ENCODE results near the gene SORL1-AS1.

Gene SORL1-AS1

GRCh38 chr11:121452609-121453150, at the start of gene SORL1-AS1:
Gene SORL1-AS1 (minus strand): TSS chr11:121452967.
- Mint-ChIP-seq H3K27me3 (ENCODE audit: unreplicated experiment) (peaks cover 4% of the 10 kb centered on the region), H3K36me3 (ENCODE audit: unreplicated experiment) (no peaks in the 10 kb centered on the region), H3K27ac (ENCODE audit: unreplicated experiment) (peak within 1 kb of the TSS; percentile 41), H3K4me3 (ENCODE audit: unreplicated experiment) (peak within 1 kb of the TSS; percentile 90), H3K9me3 (ENCODE audit: unreplicated experiment) (peaks cover 6% of the 10 kb centered on the region), H3K4me1 (ENCODE audit: low read depth, unreplicated experiment) (peaks cover 16% of the 10 kb centered on the region)
- DNase-seq, result no peak
- TF ChIP-seq, protein P1, sequence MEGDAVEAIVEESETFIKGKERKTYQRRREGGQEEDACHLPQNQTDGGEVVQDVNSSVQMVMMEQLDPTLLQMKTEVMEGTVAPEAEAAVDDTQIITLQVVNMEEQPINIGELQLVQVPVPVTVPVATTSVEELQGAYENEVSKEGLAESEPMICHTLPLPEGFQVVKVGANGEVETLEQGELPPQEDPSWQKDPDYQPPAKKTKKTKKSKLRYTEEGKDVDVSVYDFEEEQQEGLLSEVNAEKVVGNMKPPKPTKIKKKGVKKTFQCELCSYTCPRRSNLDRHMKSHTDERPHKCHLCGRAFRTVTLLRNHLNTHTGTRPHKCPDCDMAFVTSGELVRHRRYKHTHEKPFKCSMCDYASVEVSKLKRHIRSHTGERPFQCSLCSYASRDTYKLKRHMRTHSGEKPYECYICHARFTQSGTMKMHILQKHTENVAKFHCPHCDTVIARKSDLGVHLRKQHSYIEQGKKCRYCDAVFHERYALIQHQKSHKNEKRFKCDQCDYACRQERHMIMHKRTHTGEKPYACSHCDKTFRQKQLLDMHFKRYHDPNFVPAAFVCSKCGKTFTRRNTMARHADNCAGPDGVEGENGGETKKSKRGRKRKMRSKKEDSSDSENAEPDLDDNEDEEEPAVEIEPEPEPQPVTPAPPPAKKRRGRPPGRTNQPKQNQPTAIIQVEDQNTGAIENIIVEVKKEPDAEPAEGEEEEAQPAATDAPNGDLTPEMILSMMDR (IDR thresholded peaks at IDR 0.05; ENCODE audit: partially characterized antibody, unreplicated experiment), result no peak

DNA sequence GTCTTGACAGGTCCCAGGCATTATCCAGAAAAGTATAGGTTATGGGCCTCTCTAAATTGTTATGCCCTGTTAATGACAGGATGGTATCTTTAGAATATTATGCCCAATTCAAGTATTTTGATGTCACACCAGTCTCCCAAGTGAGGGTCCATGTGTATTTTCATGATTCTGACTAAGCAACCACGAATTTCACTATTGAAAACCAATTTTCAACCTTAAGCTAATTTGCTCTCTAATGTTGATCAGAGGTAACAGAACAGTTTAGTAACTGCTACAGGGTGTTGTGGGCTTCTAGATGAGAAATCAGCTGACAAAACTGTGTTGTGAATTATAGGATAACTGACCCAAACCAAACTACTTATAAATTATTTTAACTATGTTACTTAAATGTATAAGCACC, 48.0 kb upstream of the SORL1-AS1 start:
- no peak overlapping the region for H3K4me3 Mint-ChIP-seq (ENCODE audit: unreplicated experiment)
- no peaks in the 10 kb centered on the region for H3K9me3 Mint-ChIP-seq (ENCODE audit: unreplicated experiment)
- H3K36me3 Mint-ChIP-seq (ENCODE audit: unreplicated experiment), result peaks cover 4% of the 10 kb centered on the region
- H3K27me3 Mint-ChIP-seq (ENCODE audit: unreplicated experiment), result no peaks in the 10 kb centered on the region
- TF ChIP-seq, protein P1 (IDR thresholded peaks at IDR 0.05; ENCODE audit: partially characterized antibody, unreplicated experiment), result no peak
- H3K4me1 Mint-ChIP-seq (ENCODE audit: low read depth, unreplicated experiment), result no peaks in the 10 kb centered on the region
- no peak overlapping the region for H3K27ac Mint-ChIP-seq (ENCODE audit: unreplicated experiment)
- no peak for DNase-seq

GRCh38 chr11:121500275-121500674, 47.5 kb upstream of the SORL1-AS1 start:
- no peak for DNase-seq
- H3K4me1 Mint-ChIP-seq (ENCODE audit: low read depth, unreplicated experiment), result no peaks in the 10 kb centered on the region
- no peak overlapping the region for H3K27ac Mint-ChIP-seq (ENCODE audit: unreplicated experiment)
- H3K9me3 Mint-ChIP-seq (ENCODE audit: unreplicated experiment), result no peaks in the 10 kb centered on the region
- no peak overlapping the region for H3K4me3 Mint-ChIP-seq (ENCODE audit: unreplicated experiment)
- TF ChIP-seq, protein P1 (IDR thresholded peaks at IDR 0.05; ENCODE audit: partially characterized antibody, unreplicated experiment), result no peak
- no peaks in the 10 kb centered on the region for H3K27me3 Mint-ChIP-seq (ENCODE audit: unreplicated experiment)
- H3K36me3 Mint-ChIP-seq (ENCODE audit: unreplicated experiment), result peaks cover 4% of the 10 kb centered on the region

DNA sequence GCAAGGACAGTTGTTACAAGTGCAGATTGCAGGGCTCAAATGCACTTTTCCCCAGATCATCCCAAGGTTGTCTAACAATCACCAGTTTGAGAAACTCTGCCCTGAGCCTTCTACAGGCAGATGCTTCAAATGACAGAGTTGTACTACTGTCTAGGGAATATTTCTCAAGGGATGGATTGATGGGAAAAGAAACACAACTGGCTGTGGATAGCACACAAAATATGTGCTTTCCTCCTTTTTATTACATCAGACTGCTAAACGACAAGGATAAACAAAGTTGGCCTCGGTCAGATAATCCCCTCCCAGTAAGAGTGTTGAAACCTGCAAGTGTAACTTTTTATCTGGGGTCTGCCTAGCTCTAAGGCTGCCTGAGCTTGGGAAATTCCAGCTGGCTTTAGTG, 46.6 kb upstream of the SORL1-AS1 start:
- no peaks in the 10 kb centered on the region for H3K4me1 Mint-ChIP-seq (ENCODE audit: low read depth, unreplicated experiment)
- TF ChIP-seq, protein P1 (IDR thresholded peaks at IDR 0.05; ENCODE audit: partially characterized antibody, unreplicated experiment), result no peak
- no peak overlapping the region for H3K4me3 Mint-ChIP-seq (ENCODE audit: unreplicated experiment)
- H3K27ac Mint-ChIP-seq (ENCODE audit: unreplicated experiment), result no peak overlapping the region
- H3K27me3 Mint-ChIP-seq (ENCODE audit: unreplicated experiment), result no peaks in the 10 kb centered on the region
- DNase-seq, result no peak
- peaks cover 4% of the 10 kb centered on the region for H3K36me3 Mint-ChIP-seq (ENCODE audit: unreplicated experiment)
- no peaks in the 10 kb centered on the region for H3K9me3 Mint-ChIP-seq (ENCODE audit: unreplicated experiment)

GRCh38 chr11:121497176-121497998, 44.6 kb upstream of the SORL1-AS1 start:
- no peaks in the 10 kb centered on the region for H3K9me3 Mint-ChIP-seq (ENCODE audit: unreplicated experiment)
- H3K27me3 Mint-ChIP-seq (ENCODE audit: unreplicated experiment), result no peaks in the 10 kb centered on the region
- no peak overlapping the region for H3K27ac Mint-ChIP-seq (ENCODE audit: unreplicated experiment)
- TF ChIP-seq, protein P1 (IDR thresholded peaks at IDR 0.05; ENCODE audit: partially characterized antibody, unreplicated experiment), result no peak
- no peak for DNase-seq
- H3K4me1 Mint-ChIP-seq (ENCODE audit: low read depth, unreplicated experiment), result no peaks in the 10 kb centered on the region
- H3K36me3 Mint-ChIP-seq (ENCODE audit: unreplicated experiment), result peaks cover 4% of the 10 kb centered on the region
- no peak overlapping the region for H3K4me3 Mint-ChIP-seq (ENCODE audit: unreplicated experiment)

Data from glutamatergic neuron (in vitro differentiated cells).